Limb (tissue), 2 donors: Measurements from ENCODE around the gene DGCR2.
A peak's percentile ranks its signal among the peaks of the same experiment; 100 is the strongest.
"Not testable (repeated sequence)": the region's sequence is repeated elsewhere in the genome, so short reads cannot be mapped to it uniquely, and the experiment has no call there.

ENCODE experiments used
- DNase-seq, 2 donors: peaks; one replicate each; pipeline ENCODE4 v3.0.0-alpha.2; 2016; ENCODE audit errors: extremely low spot score in 2 of 2

DGCR2 gene

GRCh38 chr22:19122143-19122751 lies at the start of gene DGCR2:
Gene DGCR2, minus strand, starts transcription at chr22:19122412. Its CDS starts 206 bp downstream, at chr22:19122206.
- DNase-seq, result peak; percentile 97 to 98

GRCh38 chr22:19169947-19170318 lies 47.7 kb upstream of the DGCR2 start:
- DNase-seq, result no peak

- DNase-seq, result no peak
These were observed 47.1 kb upstream of the DGCR2 start for GRCh38 chr22:19169002-19169946.

GRCh38 chr22:19168088-19168890 lies 46.1 kb upstream of the DGCR2 start:
- DNase-seq, result no peak

GRCh38 chr22:19167106-19167869 lies 45.1 kb upstream of the DGCR2 start:
- DNase-seq, result no peak

GRCh38 chr22:19166421-19166820 lies 44.2 kb upstream of the DGCR2 start:
- no peak for DNase-seq

- DNase-seq, result no peak
These were observed 42.2 kb upstream of the DGCR2 start for GRCh38 chr22:19164425-19164824.

- not testable (repeated sequence) for DNase-seq
These were observed 36.4 kb upstream of the DGCR2 start for GRCh38 chr22:19158649-19159048.

GRCh38 chr22:19156109-19156508 lies 33.9 kb upstream of the DGCR2 start:
- not testable (repeated sequence) for DNase-seq

- no peak for DNase-seq
These were observed 31.0 kb upstream of the DGCR2 start for GRCh38 chr22:19152942-19153883.

GRCh38 chr22:19151329-19152191 lies 29.3 kb upstream of the DGCR2 start:
- no peak for DNase-seq

- peak in 1 of 2 donors; percentile 23 for DNase-seq
These were observed 28.5 kb upstream of the DGCR2 start for GRCh38 chr22:19150482-19151328.

- DNase-seq, result peak in 1 of 2 donors; percentile 23
These were observed 27.8 kb upstream of the DGCR2 start, which contains the start of gene GSC2 for GRCh38 chr22:19149991-19150390. Gene GSC2, minus strand, starts transcription at chr22:19150292. Its CDS starts 9 bp downstream, at chr22:19150283.

GRCh38 chr22:19149047-19149883 lies 27.1 kb upstream of the DGCR2 start:
- DNase-seq, result peak in 1 of 2 donors; percentile 41

GRCh38 chr22:19148417-19149046 lies 26.3 kb upstream of the DGCR2 start:
- peak in 1 of 2 donors; percentile 28 for DNase-seq

GRCh38 chr22:19147195-19147780 lies 25.1 kb upstream of the DGCR2 start:
- peak in 1 of 2 donors; percentile 19 for DNase-seq
